Stimulated activated CD4-positive, alpha-beta T cell treated with anti-CD3 and anti-CD28 coated beads, Interleukin-15, amount 100 ng/mL, for 1 hour (primary cell): ENCODE results near the gene CA12.

Experiments used
- DNase-seq, 2 donors: peaks; one replicate each; pipeline ENCODE4 v3.0.0-alpha.2; 2020; ENCODE audit warnings: low read depth in 1 of 2, low spot score in 1 of 2

The CA12 gene

DNA sequence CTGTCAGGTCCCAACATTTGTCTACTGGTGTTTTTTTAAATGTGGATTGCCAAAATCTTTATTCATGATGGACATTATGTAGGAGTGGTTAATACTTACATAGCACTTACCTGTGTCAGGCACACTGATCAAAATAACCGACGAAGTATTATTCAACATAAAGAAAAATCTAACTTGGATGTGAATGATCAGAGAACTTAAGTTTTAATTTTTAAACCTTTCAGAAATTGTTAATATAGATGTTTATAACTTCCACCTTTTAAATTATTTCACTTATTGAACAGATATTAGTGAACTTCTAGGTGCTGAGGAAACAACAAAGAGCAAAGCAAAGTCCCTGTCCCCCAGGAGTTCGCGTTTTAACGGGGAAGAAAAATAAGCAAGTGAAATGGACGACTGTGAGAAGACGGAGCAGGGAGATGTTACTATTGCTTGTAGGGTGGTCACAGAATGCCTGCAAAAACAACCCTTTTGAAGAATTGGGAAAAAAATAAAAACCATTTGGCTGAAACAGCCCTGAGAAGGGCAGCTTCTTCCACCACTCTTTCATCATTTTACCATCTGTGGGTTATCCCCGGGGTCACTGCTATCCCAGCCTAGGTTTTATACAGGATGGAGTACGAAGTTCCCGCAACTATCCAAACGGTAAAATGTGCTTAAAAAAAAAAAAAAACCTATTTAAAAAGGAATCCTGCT lies 105.2 kb downstream of the CA12 start:
- no peak for DNase-seq

GRCh38 chr15:63274427-63274826 lies 107.2 kb downstream of the CA12 start:
- no peak for DNase-seq
